ENCODE data around the gene ALKBH2.

GRCh38 chr12:109097140-109097434, 3.8 kb upstream of the ALKBH2 start:
- TF ChIP-seq CTCF (conservative IDR thresholded peaks at IDR 0.05; ENCODE audit: low read length), result no peak
- TF ChIP-seq EZH2phosphoT487 (IDR thresholded peaks at IDR 0.05; ENCODE audit: borderline replicate concordance), result no peak
